ENCODE results near the gene RAB24. TPM values are rescaled to one million over a fixed set of nuclear protein-coding genes. Genes with fewer than 3 reads are reported as not detected.

Gene RAB24
- polyA plus RNA-seq, result 77.5 TPM
- long read RNA-seq, donor 1, transcript RAB24-201 (8 exons, 1,311 nt), result major isoform, 6 of 13 reads
- long read RNA-seq, donor 1, partial matches to known transcripts, result 0 of 13 reads
- long read RNA-seq, donor 1, other reads (novel, unspliced or antisense), result 0 of 13 reads
- long read RNA-seq, donor 2, transcript RAB24-204 (9 exons, 1,236 nt), result minor isoform, 8 of 63 reads
- long read RNA-seq, donor 2, transcript RAB24-206 (7 exons, 1,820 nt), result minor isoform, 14 of 63 reads
- long read RNA-seq, donor 2, transcript RAB24-201 (8 exons, 1,311 nt), result major isoform, 26 of 63 reads
- long read RNA-seq, donor 2, partial matches to known transcripts, result 12 of 63 reads
- long read RNA-seq, donor 2, other reads (novel, unspliced or antisense), result 0 of 63 reads
- long read RNA-seq, donor 3, transcript RAB24-201 (8 exons, 1,311 nt), result major isoform, 13 of 28 reads
- long read RNA-seq, donor 3, transcript RAB24-206 (7 exons, 1,820 nt), result minor isoform, 5 of 28 reads
- long read RNA-seq, donor 3, transcript RAB24-204 (9 exons, 1,236 nt), result minor isoform, 9 of 28 reads
- long read RNA-seq, donor 3, partial matches to known transcripts, result 0 of 28 reads
- long read RNA-seq, donor 3, other reads (novel, unspliced or antisense), result 0 of 28 reads
- long read RNA-seq, donor 4, partial matches to known transcripts, result 0 of 3 reads
- long read RNA-seq, donor 4, other reads (novel, unspliced or antisense), result 0 of 3 reads
- long read RNA-seq, donor 5, transcript RAB24-206 (7 exons, 1,820 nt), result minor isoform, 5 of 13 reads
- long read RNA-seq, donor 5, transcript RAB24-201 (8 exons, 1,311 nt), result major isoform, 8 of 13 reads
- long read RNA-seq, donor 5, partial matches to known transcripts, result 0 of 13 reads
- long read RNA-seq, donor 5, other reads (novel, unspliced or antisense), result 0 of 13 reads
- long read RNA-seq, donor 6, transcript RAB24-201 (8 exons, 1,311 nt), result minor isoform, 6 of 22 reads
- long read RNA-seq, donor 6, transcript RAB24-206 (7 exons, 1,820 nt), result major isoform, 12 of 22 reads
- long read RNA-seq, donor 6, partial matches to known transcripts, result 0 of 22 reads
- long read RNA-seq, donor 6, other reads (novel, unspliced or antisense), result 0 of 22 reads
- long read RNA-seq, donor 7, partial matches to known transcripts, result 0 of 7 reads
- long read RNA-seq, donor 7, other reads (novel, unspliced or antisense), result 0 of 7 reads
- long read RNA-seq, donor 8, transcript RAB24-206 (7 exons, 1,820 nt), result minor isoform, 17 of 45 reads
- long read RNA-seq, donor 8, transcript RAB24-201 (8 exons, 1,311 nt), result major isoform, 19 of 45 reads
- long read RNA-seq, donor 8, partial matches to known transcripts, result 0 of 45 reads
- long read RNA-seq, donor 8, other reads (novel, unspliced or antisense), result 7 of 45 reads
- long read RNA-seq, donor 9, transcript RAB24-206 (7 exons, 1,820 nt), result minor isoform, 15 of 55 reads
- long read RNA-seq, donor 9, transcript RAB24-201 (8 exons, 1,311 nt), result major isoform, 26 of 55 reads
- long read RNA-seq, donor 9, partial matches to known transcripts, result 0 of 55 reads
- long read RNA-seq, donor 9, other reads (novel, unspliced or antisense), result 6 of 55 reads
- long read RNA-seq, donor 10, transcript RAB24-206 (7 exons, 1,820 nt), result minor isoform, 12 of 42 reads
- long read RNA-seq, donor 10, transcript RAB24-204 (9 exons, 1,236 nt), result minor isoform, 8 of 42 reads
- long read RNA-seq, donor 10, transcript RAB24-201 (8 exons, 1,311 nt), result major isoform, 20 of 42 reads
- long read RNA-seq, donor 10, partial matches to known transcripts, result 0 of 42 reads
- long read RNA-seq, donor 10, other reads (novel, unspliced or antisense), result 0 of 42 reads
- long read RNA-seq, donor 11, transcript RAB24-201 (8 exons, 1,311 nt), result major isoform, 13 of 23 reads
- long read RNA-seq, donor 11, partial matches to known transcripts, result 0 of 23 reads
- long read RNA-seq, donor 11, other reads (novel, unspliced or antisense), result 0 of 23 reads

GRCh38 chr5:177303121-177303924, at the start of gene RAB24, which contains the start of gene PRELID1:
RAB24 (minus strand) TSS chr5:177303719; CDS start chr5:177303288, 431 bp downstream.
PRELID1 (plus strand) TSS chr5:177303799; CDS start chr5:177303986, 187 bp downstream.
- no CpG with 5 or more reads among the region's 100 CpGs for WGBS (ENCODE audit: insufficient coverage, low lambda C conversion rate)
- Histone ChIP-seq H3K9me3 (ENCODE audit: control insufficient read depth, low read depth, low read length) (no peaks in the 10 kb centered on the region), H3K4me3 (ENCODE audit: low read length) (peak within 1 kb of the TSS; percentile 97), H3K4me1 (ENCODE audit: control insufficient read depth, insufficient read depth, low read length) (peaks cover 47% of the 10 kb centered on the region), H3K27ac (ENCODE audit: low read length) (peak within 1 kb of the TSS; percentile 94), H3K27me3 (ENCODE audit: control insufficient read depth, insufficient read depth, low read length) (no peaks in the 10 kb centered on the region), H3K36me3 (ENCODE audit: control insufficient read depth, insufficient read depth, low read length) (peaks cover 43% of the 10 kb centered on the region)
- DNase-seq, result peak; percentile 72 to 87

- Histone ChIP-seq H3K36me3 (ENCODE audit: control insufficient read depth, insufficient read depth, low read length) (peaks cover 11% of the 10 kb centered on the region), H3K27ac (ENCODE audit: low read length) (no peak overlapping the region), H3K4me3 (ENCODE audit: low read length) (no peak overlapping the region), H3K4me1 (ENCODE audit: control insufficient read depth, insufficient read depth, low read length) (peaks cover 14% of the 10 kb centered on the region), H3K27me3 (ENCODE audit: control insufficient read depth, insufficient read depth, low read length) (peaks cover 12% of the 10 kb centered on the region), H3K9me3 (ENCODE audit: control insufficient read depth, low read depth, low read length) (no peaks in the 10 kb centered on the region)
- DNase-seq, result no peak
- WGBS (ENCODE audit: insufficient coverage, low lambda C conversion rate), result 100% methylated on average over 1 of the region's 5 CpGs
Observed at GRCh38 chr5:177353093-177353492, 49.6 kb upstream of the RAB24 start.

- peak within 1 kb of the TSS; percentile 80 for H3K27ac ChIP-seq (ENCODE audit: low read length)
- H3K9me3 ChIP-seq (ENCODE audit: control insufficient read depth, low read depth, low read length), result no peaks in the 10 kb centered on the region
- H3K4me3 ChIP-seq (ENCODE audit: low read length), result peak within 1 kb of the TSS; percentile 91
- H3K4me1 ChIP-seq (ENCODE audit: control insufficient read depth, insufficient read depth, low read length), result peaks cover 14% of the 10 kb centered on the region
- H3K36me3 ChIP-seq (ENCODE audit: control insufficient read depth, insufficient read depth, low read length), result peaks cover 22% of the 10 kb centered on the region
- DNase-seq, result peak; percentile 91 to 98
- H3K27me3 ChIP-seq (ENCODE audit: control insufficient read depth, insufficient read depth, low read length), result peaks cover 7% of the 10 kb centered on the region
- WGBS (ENCODE audit: insufficient coverage, low lambda C conversion rate), result no CpG with 5 or more reads among the region's 55 CpGs
Observed at GRCh38 chr5:177351392-177352329, 48.1 kb upstream of the RAB24 start, which contains the start of gene LMAN2. LMAN2 (minus strand) TSS chr5:177351668; CDS start chr5:177351647, 21 bp downstream.

GRCh38 chr5:177350776-177351391, 47.4 kb upstream of the RAB24 start:
- no peak for DNase-seq
- Histone ChIP-seq H3K36me3 (ENCODE audit: control insufficient read depth, insufficient read depth, low read length) (peaks cover 25% of the 10 kb centered on the region), H3K27me3 (ENCODE audit: control insufficient read depth, insufficient read depth, low read length) (peaks cover 5% of the 10 kb centered on the region), H3K27ac (ENCODE audit: low read length) (peak overlapping the region; percentile 80), H3K4me3 (ENCODE audit: low read length) (peak overlapping the region; percentile 91), H3K4me1 (ENCODE audit: control insufficient read depth, insufficient read depth, low read length) (peaks cover 14% of the 10 kb centered on the region), H3K9me3 (ENCODE audit: control insufficient read depth, low read depth, low read length) (no peaks in the 10 kb centered on the region)
- no CpG with 5 or more reads among the region's 19 CpGs for WGBS (ENCODE audit: insufficient coverage, low lambda C conversion rate)

GRCh38 chr5:177349762-177350161, 46.2 kb upstream of the RAB24 start:
- Histone ChIP-seq H3K4me1 (ENCODE audit: control insufficient read depth, insufficient read depth, low read length) (peaks cover 14% of the 10 kb centered on the region), H3K4me3 (ENCODE audit: low read length) (no peak overlapping the region), H3K9me3 (ENCODE audit: control insufficient read depth, low read depth, low read length) (no peaks in the 10 kb centered on the region), H3K36me3 (ENCODE audit: control insufficient read depth, insufficient read depth, low read length) (peaks cover 26% of the 10 kb centered on the region), H3K27ac (ENCODE audit: low read length) (no peak overlapping the region), H3K27me3 (ENCODE audit: control insufficient read depth, insufficient read depth, low read length) (peaks cover 3% of the 10 kb centered on the region)
- WGBS (ENCODE audit: insufficient coverage, low lambda C conversion rate), result 83% methylated on average over 1 of the region's 5 CpGs
- DNase-seq, result no peak

GRCh38 chr5:177349362-177349647, 45.8 kb upstream of the RAB24 start:
- Histone ChIP-seq H3K4me1 (ENCODE audit: control insufficient read depth, insufficient read depth, low read length) (peaks cover 14% of the 10 kb centered on the region), H3K4me3 (ENCODE audit: low read length) (no peak overlapping the region), H3K36me3 (ENCODE audit: control insufficient read depth, insufficient read depth, low read length) (peaks cover 26% of the 10 kb centered on the region), H3K9me3 (ENCODE audit: control insufficient read depth, low read depth, low read length) (no peaks in the 10 kb centered on the region), H3K27ac (ENCODE audit: low read length) (no peak overlapping the region), H3K27me3 (ENCODE audit: control insufficient read depth, insufficient read depth, low read length) (peaks cover under 1% of the 10 kb centered on the region)
- no CpG with 5 or more reads among the region's 3 CpGs for WGBS (ENCODE audit: insufficient coverage, low lambda C conversion rate)
- DNase-seq, result no peak

GRCh38 chr5:177347699-177348098, 44.2 kb upstream of the RAB24 start:
- DNase-seq, result no peak
- H3K4me1 ChIP-seq (ENCODE audit: control insufficient read depth, insufficient read depth, low read length), result peaks cover 14% of the 10 kb centered on the region
- peaks cover 27% of the 10 kb centered on the region for H3K36me3 ChIP-seq (ENCODE audit: control insufficient read depth, insufficient read depth, low read length)
- WGBS (ENCODE audit: insufficient coverage, low lambda C conversion rate), result 83% methylated on average over 1 of the region's 4 CpGs
- no peak overlapping the region for H3K4me3 ChIP-seq (ENCODE audit: low read length)
- no peaks in the 10 kb centered on the region for H3K9me3 ChIP-seq (ENCODE audit: control insufficient read depth, low read depth, low read length)
- no peaks in the 10 kb centered on the region for H3K27me3 ChIP-seq (ENCODE audit: control insufficient read depth, insufficient read depth, low read length)
- H3K27ac ChIP-seq (ENCODE audit: low read length), result no peak overlapping the region

GRCh38 chr5:177346820-177347219, 43.3 kb upstream of the RAB24 start:
- no peaks in the 10 kb centered on the region for H3K27me3 ChIP-seq (ENCODE audit: control insufficient read depth, insufficient read depth, low read length)
- H3K4me3 ChIP-seq (ENCODE audit: low read length), result no peak overlapping the region
- no peaks in the 10 kb centered on the region for H3K9me3 ChIP-seq (ENCODE audit: control insufficient read depth, low read depth, low read length)
- H3K4me1 ChIP-seq (ENCODE audit: control insufficient read depth, insufficient read depth, low read length), result peaks cover 12% of the 10 kb centered on the region
- H3K27ac ChIP-seq (ENCODE audit: low read length), result no peak overlapping the region
- no peak for DNase-seq
- WGBS (ENCODE audit: insufficient coverage, low lambda C conversion rate), result 92% methylated on average over 3 of the region's 4 CpGs
- H3K36me3 ChIP-seq (ENCODE audit: control insufficient read depth, insufficient read depth, low read length), result peaks cover 32% of the 10 kb centered on the region

All from large intestine (tissue), 12 donors.